Measurements from ENCODE around the gene COL15A1. TPM values are rescaled to one million over a fixed set of nuclear protein-coding genes. Genes with fewer than 3 reads are reported as not detected.
"Not testable (repeated sequence)": the region's sequence is repeated elsewhere in the genome, so short reads cannot be mapped to it uniquely, and the experiment has no call there.

Gene COL15A1
- total RNA-seq, 2 experiments from 2014 or later, result not detected

- Mint-ChIP-seq H3K27me3 (no peaks in the 10 kb centered on the region), H3K4me1 (peaks cover 27% of the 10 kb centered on the region), H3K27ac (no peak overlapping the region), H3K36me3 (ENCODE audit: low read depth) (peaks cover 2% of the 10 kb centered on the region), H3K4me3 (no peak overlapping the region), H3K9me3 (ENCODE audit: low read depth) (no peaks in the 10 kb centered on the region)
- DNase-seq (no peak), ATAC-seq (no peak)
- CTCF ChIA-PET, result interaction anchor here (1.5 kb wide), 1 partner anchor 8 kb away, joined by 4 read pairs; no protein-coding TSS in a partner anchor
- intact Hi-C loops (cut with DNase I, micrococcal nuclease), result no loop called here
- POLR2A ChIA-PET, result no interaction called here
Observed at GRCh38 chr9:99095565-99095964, 151.9 kb downstream of the COL15A1 start.

GRCh38 chr9:99096409-99096808 is 152.7 kb downstream of the COL15A1 start:
- intact Hi-C loops (cut with DNase I, micrococcal nuclease), result no loop called here

GRCh38 chr9:99099806-99100585 is 156.3 kb downstream of the COL15A1 start:
- DNase-seq; ATAC-seq; H3K36me3 Mint-ChIP-seq (ENCODE audit: low read depth); H3K27me3 Mint-ChIP-seq; H3K4me3 Mint-ChIP-seq; H3K9me3 Mint-ChIP-seq (ENCODE audit: low read depth); H3K27ac Mint-ChIP-seq; POLR2A ChIA-PET; CTCF ChIA-PET: not testable (repeated sequence)
- intact Hi-C loops (cut with DNase I, micrococcal nuclease), result loop anchor here (10.0 kb wide), 2 partner anchors 725 to 995 kb away; partner anchors contain the start of gene NR4A3 (in 1 of the 2)
- H3K4me1 Mint-ChIP-seq, result peaks cover 16% of the 10 kb centered on the region

More at GRCh38 chr9:99096409-99096808, 152.7 kb downstream of the COL15A1 start:
- Mint-ChIP-seq H3K27me3 (no peaks in the 10 kb centered on the region), H3K9me3 (ENCODE audit: low read depth) (no peaks in the 10 kb centered on the region), H3K36me3 (ENCODE audit: low read depth) (peaks cover 2% of the 10 kb centered on the region), H3K4me1 (peaks cover 24% of the 10 kb centered on the region), H3K27ac (no peak overlapping the region), H3K4me3 (no peak overlapping the region)
- no peak for DNase-seq
- ChIA-PET POLR2A (no interaction called here), CTCF (interaction anchor here (1.5 kb wide), 1 partner anchor 8 kb away, joined by 4 read pairs; no protein-coding TSS in a partner anchor)
- ATAC-seq, result no peak

GRCh38 chr9:99101271-99101670 is 157.6 kb downstream of the COL15A1 start:
- Mint-ChIP-seq H3K4me1 (peaks cover 17% of the 10 kb centered on the region), H3K27me3 (no peaks in the 10 kb centered on the region), H3K36me3 (ENCODE audit: low read depth) (peaks cover 2% of the 10 kb centered on the region), H3K27ac (no peak overlapping the region), H3K4me3 (no peak overlapping the region), H3K9me3 (ENCODE audit: low read depth) (no peaks in the 10 kb centered on the region)
- ATAC-seq (no peak), DNase-seq (no peak)
- CTCF ChIA-PET, result interaction anchor here (1.1 to 4.4 kb wide), 2 partner anchors 23 to 37 kb away, joined by 4 to 24 read pairs; no protein-coding TSS in a partner anchor
- POLR2A ChIA-PET, result no interaction called here
- intact Hi-C loops (cut with DNase I, micrococcal nuclease), result loop anchor here (10.0 kb wide), 2 partner anchors 724 to 996 kb away; partner anchors contain the start of gene NR4A3 (in 1 of the 2)

GRCh38 chr9:99101812-99102211 is 158.1 kb downstream of the COL15A1 start:
- peaks cover 22% of the 10 kb centered on the region for H3K4me1 Mint-ChIP-seq
- peaks cover 2% of the 10 kb centered on the region for H3K36me3 Mint-ChIP-seq (ENCODE audit: low read depth)
- no peaks in the 10 kb centered on the region for H3K27me3 Mint-ChIP-seq
- no peak overlapping the region for H3K4me3 Mint-ChIP-seq
- intact Hi-C loops (cut with DNase I, micrococcal nuclease), result loop anchor here (10.0 kb wide), 2 partner anchors 723 to 997 kb away; partner anchors contain the start of gene NR4A3 (in 1 of the 2)
- DNase-seq (no peak), ATAC-seq (no peak)
- H3K9me3 Mint-ChIP-seq (ENCODE audit: low read depth), result no peaks in the 10 kb centered on the region
- CTCF ChIA-PET, result interaction anchor here (0.8 to 4.4 kb wide), 3 partner anchors 22 to 996 kb away, joined by 3 to 24 read pairs (median 4); no protein-coding TSS in a partner anchor
- POLR2A ChIA-PET, result no interaction called here
- no peak overlapping the region for H3K27ac Mint-ChIP-seq

- peak overlapping the region; percentile 74 for H3K4me3 Mint-ChIP-seq
- ATAC-seq (no peak), DNase-seq (no peak)
- CTCF ChIA-PET, result interaction anchor here (0.7 to 4.4 kb wide), 11 partner anchors 8 to 410 kb away, joined by 3 to 24 read pairs (median 3); no protein-coding TSS in a partner anchor
- H3K27ac Mint-ChIP-seq, result no peak overlapping the region
- POLR2A ChIA-PET, result interaction anchor here (1.4 to 1.6 kb wide), 2 partner anchors 44 to 45 kb away, joined by 3 to 6 read pairs; no protein-coding TSS in a partner anchor
- H3K4me1 Mint-ChIP-seq, result peaks cover 35% of the 10 kb centered on the region
- intact Hi-C loops (cut with DNase I, micrococcal nuclease), result loop anchor here (10.0 kb wide), 2 partner anchors 722 to 998 kb away; partner anchors contain the start of gene NR4A3 (in 1 of the 2)
- H3K36me3 Mint-ChIP-seq (ENCODE audit: low read depth), result peaks cover 2% of the 10 kb centered on the region
- H3K9me3 Mint-ChIP-seq (ENCODE audit: low read depth), result no peaks in the 10 kb centered on the region
- H3K27me3 Mint-ChIP-seq, result no peaks in the 10 kb centered on the region
Observed at GRCh38 chr9:99103054-99103895, 159.6 kb downstream of the COL15A1 start.

GRCh38 chr9:99103901-99104458 is 160.3 kb downstream of the COL15A1 start:
- Mint-ChIP-seq H3K4me1 (peaks cover 42% of the 10 kb centered on the region), H3K27ac (peak overlapping the region; percentile 76), H3K36me3 (ENCODE audit: low read depth) (peaks cover 2% of the 10 kb centered on the region), H3K4me3 (peak overlapping the region; percentile 74), H3K9me3 (ENCODE audit: low read depth) (no peaks in the 10 kb centered on the region), H3K27me3 (no peaks in the 10 kb centered on the region)
- POLR2A ChIA-PET, result interaction anchor here (1.4 to 1.6 kb wide), 3 partner anchors 13 to 46 kb away, joined by 3 to 6 read pairs (median 5); no protein-coding TSS in a partner anchor
- CTCF ChIA-PET, result interaction anchor here (0.5 to 4.4 kb wide), 12 partner anchors 8 to 409 kb away, joined by 3 to 24 read pairs (median 4); no protein-coding TSS in a partner anchor
- intact Hi-C loops (cut with DNase I, micrococcal nuclease), result loop anchor here (2.0 to 10.0 kb wide), 6 partner anchors 27 to 999 kb away; partner anchors contain the start of genes NR4A3 (in 2 of the 2) and SEC61B (in 2 of the 2)
- peak; percentile 42 for DNase-seq
- no peak for ATAC-seq

DNA sequence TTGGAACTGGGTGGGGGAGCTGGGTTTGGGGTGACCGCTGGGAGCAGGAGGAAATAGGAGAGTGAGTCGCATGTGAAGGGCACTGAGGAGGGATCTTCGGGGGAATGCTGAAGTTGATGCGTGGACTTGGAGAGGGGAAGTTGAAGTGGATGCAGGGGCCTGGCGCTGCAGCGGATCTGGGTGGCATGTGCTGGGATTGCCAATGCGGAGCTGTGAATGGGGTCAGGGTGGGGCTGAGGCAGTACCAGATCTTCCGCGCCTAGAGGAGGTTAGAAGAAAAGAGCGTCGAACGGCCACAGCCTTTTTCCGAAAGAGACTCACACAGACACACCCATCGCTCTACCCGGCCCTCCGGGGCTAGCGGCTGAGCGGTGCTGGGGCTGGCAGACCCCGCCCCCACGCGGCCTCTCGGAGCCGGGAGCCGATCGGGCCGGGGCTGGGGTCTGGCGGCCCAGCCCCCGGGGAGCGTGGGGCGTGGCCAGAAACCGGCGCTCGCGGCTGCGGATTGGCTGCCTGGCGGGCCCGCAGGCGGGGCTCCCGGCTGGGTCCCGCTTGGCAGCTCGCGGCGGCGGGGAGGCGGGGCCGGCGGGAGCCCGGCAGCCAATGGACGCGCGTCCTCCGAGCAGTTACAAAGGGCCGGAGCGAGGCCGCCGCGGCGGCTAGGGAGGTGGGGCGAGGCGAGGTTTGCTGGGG is 160.9 kb downstream of the COL15A1 start, which contains the start of gene TGFBR1:
Gene TGFBR1, plus strand, starts transcription at position 655 of the 693 bp plus-strand sequence. CDS start 93 bp downstream, outside the sequence.
- Mint-ChIP-seq H3K4me3 (peak within 1 kb of the TSS; percentile 79), H3K36me3 (ENCODE audit: low read depth) (peaks cover 3% of the 10 kb centered on the region), H3K27me3 (no peaks in the 10 kb centered on the region), H3K27ac (peak within 1 kb of the TSS; percentile 83), H3K4me1 (peaks cover 49% of the 10 kb centered on the region), H3K9me3 (ENCODE audit: low read depth) (no peaks in the 10 kb centered on the region)
- ChIA-PET POLR2A (interaction anchor here (0.6 to 2.2 kb wide), 8 partner anchors 9 to 91 kb away, joined by 3 to 11 read pairs (median 4); no protein-coding TSS in a partner anchor), CTCF (interaction anchor here (0.5 to 4.4 kb wide), 8 partner anchors 9 to 157 kb away, joined by 3 to 24 read pairs (median 5); no protein-coding TSS in a partner anchor)
- DNase-seq (peak; percentile 95), ATAC-seq (peak; percentile 89)
- intact Hi-C loops (cut with DNase I, micrococcal nuclease), result loop anchor here (2.0 to 10.0 kb wide), 8 partner anchors 26 to 1000 kb away; partner anchors contain the start of genes NR4A3 (in 2 of the 2), SEC61B (in 2 of the 2) and TBC1D2 (in 1 of the 2)

DNA sequence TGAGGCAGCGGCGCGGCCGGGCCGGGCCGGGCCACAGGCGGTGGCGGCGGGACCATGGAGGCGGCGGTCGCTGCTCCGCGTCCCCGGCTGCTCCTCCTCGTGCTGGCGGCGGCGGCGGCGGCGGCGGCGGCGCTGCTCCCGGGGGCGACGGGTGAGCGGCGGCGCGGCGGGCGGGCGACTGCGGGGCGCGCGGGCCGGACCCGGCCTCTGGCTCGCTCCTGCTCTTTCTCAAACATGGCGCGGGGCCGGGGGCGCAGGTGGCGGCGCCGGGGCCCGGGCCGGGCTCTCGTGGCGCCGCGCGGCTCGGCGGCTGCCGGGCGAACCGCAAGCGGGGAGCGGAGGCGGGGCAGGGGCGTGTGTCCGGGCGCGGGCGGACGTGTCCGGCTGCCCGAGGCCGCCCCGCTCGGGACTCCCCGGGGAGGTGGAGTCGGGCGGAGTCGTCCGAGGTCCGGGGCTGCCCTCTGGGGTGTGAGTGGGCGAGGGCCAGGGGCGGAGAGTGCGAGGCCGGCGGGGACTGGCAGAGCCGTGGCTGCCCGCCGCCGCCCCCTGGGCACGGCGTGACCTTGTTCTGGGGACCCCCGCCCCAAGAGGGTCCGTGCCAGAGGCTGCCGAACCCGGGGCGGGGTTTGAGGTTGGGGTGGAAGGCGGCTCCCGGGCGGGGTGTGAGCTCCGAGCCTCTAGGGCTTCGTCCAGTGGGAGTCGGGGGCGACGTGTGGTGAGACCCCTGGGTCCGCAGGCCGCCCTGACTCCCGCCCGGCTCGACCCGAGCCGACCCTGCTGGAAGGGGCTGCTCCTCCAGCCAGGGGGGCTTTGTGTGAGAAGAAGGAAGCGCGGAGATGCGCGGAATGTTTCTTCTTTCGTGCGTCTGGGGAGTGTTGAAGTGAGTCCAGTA is 161.7 kb downstream of the COL15A1 start:
- CTCF ChIA-PET, result interaction anchor here (0.9 to 4.4 kb wide), 9 partner anchors 8 to 79 kb away, joined by 3 to 24 read pairs (median 3); no protein-coding TSS in a partner anchor
- peak overlapping the region; percentile 79 for H3K4me3 Mint-ChIP-seq
- no peaks in the 10 kb centered on the region for H3K27me3 Mint-ChIP-seq
- peak overlapping the region; percentile 83 for H3K27ac Mint-ChIP-seq
- intact Hi-C loops (cut with DNase I, micrococcal nuclease), result loop anchor here (1.0 to 10.0 kb wide), 10 partner anchors 14 to 1001 kb away; partner anchors contain the start of genes NR4A3 (in 2 of the 2), SEC61B (in 2 of the 2) and TBC1D2 (in 1 of the 2)
- POLR2A ChIA-PET, result interaction anchor here (0.6 to 2.2 kb wide), 7 partner anchors 9 to 92 kb away, joined by 3 to 11 read pairs (median 4); no protein-coding TSS in a partner anchor
- peaks cover 2% of the 10 kb centered on the region for H3K36me3 Mint-ChIP-seq (ENCODE audit: low read depth)
- ATAC-seq (peak; percentile 14), DNase-seq (no peak)
- H3K4me1 Mint-ChIP-seq, result peaks cover 55% of the 10 kb centered on the region
- no peaks in the 10 kb centered on the region for H3K9me3 Mint-ChIP-seq (ENCODE audit: low read depth)

Measured in activated CD4-positive, alpha-beta T cell treated with anti-CD3 and anti-CD28 coated beads for 36 hours (primary cell).